ENCODE results near the gene PANX2.
"Not testable (repeated sequence)": the region's sequence is repeated elsewhere in the genome, so short reads cannot be mapped to it uniquely, and the experiment has no call there.

The PANX2 gene
- total RNA-seq, result 0.06 to 2.0 (median 0.32) reads per million in 18 experiments

- peak in 1 of 2 donors; percentile 13 for DNase-seq
Observed at GRCh38 chr22:50170453-50171318, at the start of gene PANX2. TSS of gene PANX2 (plus strand) at chr22:50170731. CDS start at chr22:50170731, 0 bp downstream.

GRCh38 chr22:50121202-50121740 is 49.3 kb upstream of the PANX2 start:
- no peak for DNase-seq

- no peak for DNase-seq
Observed at GRCh38 chr22:50123119-50123518, 47.4 kb upstream of the PANX2 start.

GRCh38 chr22:50125029-50125428 is 45.5 kb upstream of the PANX2 start:
- no peak for DNase-seq

- no peak for DNase-seq
Observed at GRCh38 chr22:50129121-50129736, 41.3 kb upstream of the PANX2 start.

GRCh38 chr22:50131894-50132293 is 38.6 kb upstream of the PANX2 start:
- no peak for DNase-seq

GRCh38 chr22:50134481-50134880 is 36.0 kb upstream of the PANX2 start:
- DNase-seq, result no peak

- no peak for DNase-seq
Observed at GRCh38 chr22:50136581-50137015, 33.9 kb upstream of the PANX2 start.

GRCh38 chr22:50137277-50137676 is 33.3 kb upstream of the PANX2 start:
- DNase-seq, result not testable (repeated sequence)

GRCh38 chr22:50138041-50138440 is 32.5 kb upstream of the PANX2 start:
- DNase-seq, result no peak

- no peak for DNase-seq
Observed at GRCh38 chr22:50138988-50139387, 31.5 kb upstream of the PANX2 start.

GRCh38 chr22:50139843-50140415 is 30.6 kb upstream of the PANX2 start:
- DNase-seq, result no peak

- DNase-seq, result no peak
Observed at GRCh38 chr22:50140615-50141014, 29.9 kb upstream of the PANX2 start.

- DNase-seq, result no peak
Observed at GRCh38 chr22:50141462-50141861, 29.1 kb upstream of the PANX2 start.

- DNase-seq, result no peak
Observed at GRCh38 chr22:50141891-50142363, 28.6 kb upstream of the PANX2 start.

- DNase-seq, result peak in 1 of 2 donors; percentile 27
Observed at GRCh38 chr22:50143096-50143495, 27.4 kb upstream of the PANX2 start.

- DNase-seq, result no peak
Observed at GRCh38 chr22:50144005-50144614, 26.4 kb upstream of the PANX2 start.

- no peak for DNase-seq
Observed at GRCh38 chr22:50145721-50146438, 24.7 kb upstream of the PANX2 start.

- DNase-seq, result peak; percentile 24 to 45
Observed at GRCh38 chr22:50146439-50147238, 23.9 kb upstream of the PANX2 start.

GRCh38 chr22:50147258-50148165 is 23.0 kb upstream of the PANX2 start:
- peak in 1 of 2 donors; percentile 53 for DNase-seq
